Ovary (tissue), 9 donors: ENCODE data around the gene IFRD2. TPM values are rescaled to one million over a fixed set of nuclear protein-coding genes. Genes with fewer than 3 reads are reported as not detected.

ENCODE experiments used
- DNase-seq, 5 donors: peaks; one replicate each; pipeline ENCODE4 v3.0.0-alpha.2; 2019 to 2020
- H3K27ac ChIP-seq, 2 donors: fragments of 200-600 bp; one replicate each; pipeline versions ENCODE4 v1.5.1 to v1.8.0; 2019 to 2022
- H3K27me3 ChIP-seq: fragments of 200-600 bp; one replicate; pipeline ENCODE4 v1.8.0; 2022
- H3K36me3 ChIP-seq: fragments of 200-600 bp; sonication (generic); one replicate; pipeline ENCODE4 v1.5.1; 2019
- H3K4me1 ChIP-seq: one replicate; pipeline ENCODE4 v1.8.1; 2013; ENCODE audit warnings: mild to moderate bottlenecking, moderate library complexity; ENCODE audit not compliant: insufficient read depth
- H3K4me3 ChIP-seq: fragments of 200-600 bp; sonication (generic); one replicate; pipeline ENCODE4 v1.5.1; 2017
- H3K9me3 ChIP-seq, 2 donors: fragments of 200-600 bp in 1 of 2; sonication (generic) in 1 of 2; one replicate each; pipeline versions ENCODE4 v1.5.1 to v1.8.1; 2013 to 2019; ENCODE audit warnings: mild to moderate bottlenecking in 1 of 2, moderate library complexity in 1 of 2
- EP300 ChIP-seq: sonication (generic); formaldehyde crosslinking; IDR thresholded peaks from one replicate; pipeline ENCODE4 v1.6.1; 2017; ENCODE audit warnings: antibody characterized with exemption
- POLR2A ChIP-seq: fragments of 450-650 bp; IDR thresholded peaks from one replicate; pipeline ENCODE4 v1.6.1; 2017; ENCODE audit warnings: antibody characterized with exemption, mild to moderate bottlenecking, moderate library complexity
- WGBS, 3 donors: extraction: QIAGEN DNeasy Blood & Tissue Kit in 1 of 3; methylation state at CpG; one replicate each; pipeline versions ENCODE4 v1.1.5 to v1.1.7; 2013 to 2017; 5-methylcytosine and 5-hydroxymethylcytosine counted together
- intact Hi-C, 4 donors: fragments of 100-400 bp; cut with DNase I; formaldehyde crosslinking; loops; one replicate each; pipeline versions ENCODE4 v1.11.0 to v1.15.1; 2022 to 2023
- polyA plus RNA-seq, 2 donors: library from polyadenylated mRNA; stranded (reverse); fragments of 200-250 nt in 1 of 2; fragments of 350-450 nt in 1 of 2; fragmentation: Illumina TruSeq in 1 of 2; extraction: RNeasy Lipid Tissue Mini Kit (QIAGEN cat#74804) in 1 of 2; gene quantifications; one replicate each; pipeline ENCODE4 v1.2.3, GENCODE V29; 2013 to 2014
- total RNA-seq, 7 donors: library from RNA; depleted of rRNA in 2 of 7; stranded (reverse); fragments of >200 nt in 2 of 7; fragmentation: NEBNext Ultra II Directional in 3 of 7; extraction: Animal tissue kit (Norgen Biotek cat#: 25700) in 3 of 7; gene quantifications; one replicate each; pipeline versions ENCODE4 v1.1.0 to v1.2.4, GENCODE V29; 2016 to 2023
- TF ChIP-seq, protein P1 (sequence below), 3 donors: fragments of 450-650 bp in 2 of 3; fragments of 200-600 bp in 1 of 3; IDR thresholded peaks; one replicate each; pipeline versions ENCODE4 v1.5.1 to v1.8.0; 2016 to 2022; ENCODE audit warnings: antibody characterized with exemption in 3 of 3, mild to moderate bottlenecking in 1 of 3
- donor health status: DM: no; HTN: no; CAD: no; lungs with moderate emphysema.
- donor health status: DM: no; HTN: no; CAD: no.
- donor health status: Bipolar disorder and iron deficiency.
- donor health status: DM: yes; HTN: yes; CAD: no.
- donor health status: DM: no; HTN: no; CAD: no.
- donor health status: DM: yes; HTN: yes; CAD: no.

The IFRD2 gene
- total and polyA plus RNA-seq, 9 donors, result 14.5 to 76.9 (median 50.3) TPM

GRCh38 chr3:50322386-50323091 is 30.3 kb upstream of the IFRD2 start, which contains the start of gene HYAL2:
TSS of gene HYAL2 (minus strand) at chr3:50322745. CDS start at chr3:50320489, 2,256 bp downstream.
- peak; percentile 84 to 92 (median 89) for DNase-seq
- H3K4me1 ChIP-seq, result peaks cover 26% of the 10 kb centered on the region
- no peaks in the 10 kb centered on the region for H3K27me3 ChIP-seq
- H3K36me3 ChIP-seq, result no peaks in the 10 kb centered on the region
- TF ChIP-seq, protein P1, sequence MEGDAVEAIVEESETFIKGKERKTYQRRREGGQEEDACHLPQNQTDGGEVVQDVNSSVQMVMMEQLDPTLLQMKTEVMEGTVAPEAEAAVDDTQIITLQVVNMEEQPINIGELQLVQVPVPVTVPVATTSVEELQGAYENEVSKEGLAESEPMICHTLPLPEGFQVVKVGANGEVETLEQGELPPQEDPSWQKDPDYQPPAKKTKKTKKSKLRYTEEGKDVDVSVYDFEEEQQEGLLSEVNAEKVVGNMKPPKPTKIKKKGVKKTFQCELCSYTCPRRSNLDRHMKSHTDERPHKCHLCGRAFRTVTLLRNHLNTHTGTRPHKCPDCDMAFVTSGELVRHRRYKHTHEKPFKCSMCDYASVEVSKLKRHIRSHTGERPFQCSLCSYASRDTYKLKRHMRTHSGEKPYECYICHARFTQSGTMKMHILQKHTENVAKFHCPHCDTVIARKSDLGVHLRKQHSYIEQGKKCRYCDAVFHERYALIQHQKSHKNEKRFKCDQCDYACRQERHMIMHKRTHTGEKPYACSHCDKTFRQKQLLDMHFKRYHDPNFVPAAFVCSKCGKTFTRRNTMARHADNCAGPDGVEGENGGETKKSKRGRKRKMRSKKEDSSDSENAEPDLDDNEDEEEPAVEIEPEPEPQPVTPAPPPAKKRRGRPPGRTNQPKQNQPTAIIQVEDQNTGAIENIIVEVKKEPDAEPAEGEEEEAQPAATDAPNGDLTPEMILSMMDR (IDR thresholded peaks at IDR 0.05), result no peak
- TF ChIP-seq POLR2A, result no peak
- TF ChIP-seq EP300, result no peak
- H3K27ac ChIP-seq, result peak within 1 kb of the TSS; percentile 71 to 95
- peak within 1 kb of the TSS; percentile 65 for H3K4me3 ChIP-seq
- intact Hi-C loops, result loop anchor here in 1 of 4 donors (10.0 kb wide), 1 partner anchor 58 kb away; the partner anchor contains the start of gene SEMA3B
- no peaks in the 10 kb centered on the region for H3K9me3 ChIP-seq
- 6 to 13% (median 8%) methylated on average over 26 to 31 of the region's 31 CpGs for WGBS, 3 donors

- Histone ChIP-seq H3K9me3 (no peaks in the 10 kb centered on the region), H3K4me3 (peak overlapping the region; percentile 65), H3K4me1 (peaks cover 22% of the 10 kb centered on the region), H3K27ac (peak overlapping the region; percentile 71 to 95), H3K36me3 (no peaks in the 10 kb centered on the region), H3K27me3 (no peaks in the 10 kb centered on the region)
- intact Hi-C loops, result loop anchor here in 1 of 4 donors (10.0 kb wide), 1 partner anchor 57 kb away; the partner anchor contains the start of gene SEMA3B
- no peak for DNase-seq
- WGBS, 3 donors, result 2 to 6% (median 2%) methylated on average over 13 to 14 of the region's 14 CpGs
- TF ChIP-seq POLR2A, result peak; percentile 42
- TF ChIP-seq, protein P1 (IDR thresholded peaks at IDR 0.05), result no peak
These were observed 29.8 kb upstream of the IFRD2 start for GRCh38 chr3:50322115-50322385.

GRCh38 chr3:50321336-50322114 is 29.3 kb upstream of the IFRD2 start:
- no peaks in the 10 kb centered on the region for H3K27me3 ChIP-seq
- TF ChIP-seq EP300 (no peak), POLR2A (peak; percentile 65)
- TF ChIP-seq, protein P1 (IDR thresholded peaks at IDR 0.05), result peak; percentile 46 to 61 (median 46)
- H3K27ac ChIP-seq, result peak overlapping the region; percentile 71 to 95
- no peaks in the 10 kb centered on the region for H3K36me3 ChIP-seq
- no peaks in the 10 kb centered on the region for H3K9me3 ChIP-seq
- 0 to 2% (median 1%) methylated on average over 30 to 59 of the region's 59 CpGs for WGBS, 3 donors
- intact Hi-C loops, result loop anchor here in 2 of 4 donors (2.0 to 10.0 kb wide), 2 partner anchors 19 to 57 kb away; partner anchors contain the start of genes HYAL1 (in 1 of the 2) and SEMA3B (in 1 of the 2)
- H3K4me1 ChIP-seq, result peaks cover 22% of the 10 kb centered on the region
- H3K4me3 ChIP-seq, result peak overlapping the region; percentile 65
- DNase-seq, result peak; percentile 90 to 93 (median 90)

DNA sequence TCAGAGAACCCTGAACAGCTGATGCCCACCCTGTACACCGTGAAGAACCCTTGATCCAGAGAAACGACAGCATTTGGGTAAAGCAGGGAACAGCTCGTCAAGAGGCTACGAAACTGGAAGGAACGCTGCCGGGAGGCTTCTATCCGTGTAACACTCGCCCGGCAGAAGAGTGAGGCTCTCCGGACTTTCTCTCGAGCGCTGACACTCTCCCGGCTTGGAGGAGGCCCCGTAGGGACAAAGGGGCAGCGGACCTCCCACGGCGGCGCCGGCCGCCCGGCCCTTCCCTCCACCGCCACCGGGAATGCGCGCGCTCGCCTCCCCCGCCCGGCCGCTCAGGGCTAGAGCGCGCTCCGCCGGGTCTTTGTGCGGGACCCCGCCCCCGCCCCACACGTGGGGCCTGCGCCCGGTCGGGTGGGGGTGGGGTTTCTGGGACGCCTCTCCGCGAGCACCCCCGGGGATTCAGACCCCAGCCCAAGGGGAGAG is 28.7 kb upstream of the IFRD2 start:
- Histone ChIP-seq H3K4me3 (peak overlapping the region; percentile 65), H3K27ac (peak overlapping the region; percentile 71 to 95), H3K4me1 (peaks cover 22% of the 10 kb centered on the region), H3K27me3 (no peaks in the 10 kb centered on the region), H3K9me3 (no peaks in the 10 kb centered on the region), H3K36me3 (no peaks in the 10 kb centered on the region)
- intact Hi-C loops, result loop anchor here in 2 of 4 donors (2.0 to 10.0 kb wide), 2 partner anchors 18 to 56 kb away; partner anchors contain the start of genes HYAL1 (in 1 of the 2) and SEMA3B (in 1 of the 2)
- 0 to 1% (median 1%) methylated on average over 21 to 44 of the region's 45 CpGs for WGBS, 3 donors
- no peak for TF ChIP-seq POLR2A
- TF ChIP-seq, protein P1 (IDR thresholded peaks at IDR 0.05), result no peak
- no peak for TF ChIP-seq EP300
- peak; percentile 81 to 89 (median 85) for DNase-seq
